Breast epithelium (tissue), 4 donors: ENCODE results near the gene GSTM1. TPM values are rescaled to one million over a fixed set of nuclear protein-coding genes. Genes with fewer than 3 reads are reported as not detected.

Experiments used
- DNase-seq, 2 donors: peaks; one replicate each; pipeline ENCODE4 v3.0.0-alpha.2; 2019; ENCODE audit warnings: low spot score in 2 of 2
- H3K27ac ChIP-seq, 2 donors: fragments of 200-600 bp; sonication (generic) in 1 of 2; one replicate each; pipeline ENCODE4 v1.5.1; 2016 to 2019; ENCODE audit warnings: mild to moderate bottlenecking in 1 of 2
- H3K27me3 ChIP-seq, 2 donors: fragments of 200-600 bp; sonication (generic) in 1 of 2; one replicate each; pipeline versions ENCODE4 v1.5.1 to v1.6.0; 2017 to 2019; ENCODE audit warnings: control low read depth in 1 of 2, mild to moderate bottlenecking in 1 of 2
- H3K36me3 ChIP-seq: fragments of 200-600 bp; one replicate; pipeline ENCODE4 v1.5.1; 2019
- H3K4me1 ChIP-seq, 2 donors: fragments of 200-600 bp; sonication (generic); one replicate each; pipeline ENCODE4 v1.5.1; 2016 to 2019; ENCODE audit warnings: control low read depth in 1 of 2
- H3K4me3 ChIP-seq, 3 donors: fragments of 200-600 bp; sonication (generic); 1 replicate in 2 of 3; 2 replicates in 1 of 3; pipeline ENCODE4 v1.5.1; 2016 to 2019; ENCODE audit warnings: mild to moderate bottlenecking in 3 of 3, moderate library complexity in 2 of 3
- H3K9me3 ChIP-seq, 2 donors: fragments of 200-600 bp; sonication (generic) in 1 of 2; one replicate each; pipeline ENCODE4 v1.5.1; 2016 to 2019; ENCODE audit warnings: control low read depth in 1 of 2
- POLR2A ChIP-seq: fragments of 450-650 bp; IDR thresholded peaks from one replicate; pipeline ENCODE4 v1.6.1; 2016; ENCODE audit warnings: antibody characterized with exemption, mild to moderate bottlenecking, moderate library complexity
- POLR2AphosphoS5 ChIP-seq, 3 donors: sonication (generic); formaldehyde crosslinking; IDR thresholded peaks; one replicate each; pipeline ENCODE4 v1.6.1; 2017; ENCODE audit warnings: antibody characterized with exemption in 3 of 3
- intact Hi-C: fragments of 100-400 bp; cut with DNase I; formaldehyde crosslinking; loops from one replicate; pipeline ENCODE4 v1.15.1; 2023; ENCODE audit warnings: low total_unique reads
- total RNA-seq, 3 donors: library from RNA; depleted of rRNA; stranded (reverse); fragments of >200 nt; gene quantifications; one replicate each; pipeline ENCODE4 v1.1.0, GENCODE V29; 2016
- TF ChIP-seq, protein P1 (sequence below), 3 donors: fragments of 450-650 bp; IDR thresholded peaks; one replicate each; pipeline ENCODE4 v1.5.1; 2016 to 2017; ENCODE audit warnings: antibody characterized with exemption in 3 of 3, mild to moderate bottlenecking in 3 of 3, moderate library complexity in 3 of 3

The GSTM1 gene
- total RNA-seq, result 10 to 100 TPM in 1 of 3 donors, not detected in 2; 33.8 TPM

DNA sequence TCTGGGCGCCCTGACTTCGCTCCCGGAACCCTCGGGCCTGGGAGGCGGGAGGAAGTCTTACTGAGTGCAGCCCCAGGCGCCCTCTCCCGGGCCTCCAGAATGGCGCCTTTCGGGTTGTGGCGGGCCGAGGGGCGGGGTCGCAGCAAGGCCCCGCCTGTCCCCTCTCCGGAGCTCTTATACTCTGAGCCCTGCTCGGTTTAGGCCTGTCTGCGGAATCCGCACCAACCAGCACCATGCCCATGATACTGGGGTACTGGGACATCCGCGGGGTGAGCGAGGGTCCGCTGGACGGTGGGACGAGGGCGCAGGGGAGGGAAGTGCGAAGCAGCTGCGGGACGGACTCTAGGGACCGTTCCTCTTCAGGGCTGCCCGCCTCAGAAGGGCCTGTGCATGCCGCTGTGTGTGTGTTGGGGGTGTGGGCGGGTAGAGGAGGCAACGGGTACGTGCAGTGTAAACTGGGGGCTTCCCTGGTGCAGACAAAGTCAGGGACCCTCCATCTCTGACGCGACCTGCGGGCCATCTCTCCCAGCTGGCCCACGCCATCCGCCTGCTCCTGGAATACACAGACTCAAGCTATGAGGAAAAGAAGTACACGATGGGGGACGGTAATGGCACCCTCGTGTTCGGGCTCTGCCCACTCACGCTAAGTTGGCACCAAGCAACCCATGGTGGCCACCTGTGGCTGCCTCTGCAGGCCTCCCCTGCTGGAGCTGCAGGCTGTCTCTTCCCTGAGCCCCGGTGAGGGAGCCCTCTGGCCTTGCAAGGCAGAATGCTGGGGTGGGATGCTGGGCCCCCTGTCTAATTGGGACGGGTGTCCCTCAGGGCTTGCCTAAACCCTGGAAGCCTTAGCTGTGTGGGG is at the start of gene GSTM1:
Gene GSTM1, plus strand, starts transcription at position 177 of the 859 bp plus-strand sequence. Its CDS starts 57 bp downstream, at position 234.
- H3K4me1 ChIP-seq, result no peaks in the 10 kb centered on the region
- H3K4me3 ChIP-seq, result peak within 1 kb of the TSS in 1 of 3 donors; percentile 69
- TF ChIP-seq POLR2AphosphoS5 (IDR thresholded peaks at IDR 0.05) (no peak), POLR2A (no peak)
- TF ChIP-seq, protein P1, sequence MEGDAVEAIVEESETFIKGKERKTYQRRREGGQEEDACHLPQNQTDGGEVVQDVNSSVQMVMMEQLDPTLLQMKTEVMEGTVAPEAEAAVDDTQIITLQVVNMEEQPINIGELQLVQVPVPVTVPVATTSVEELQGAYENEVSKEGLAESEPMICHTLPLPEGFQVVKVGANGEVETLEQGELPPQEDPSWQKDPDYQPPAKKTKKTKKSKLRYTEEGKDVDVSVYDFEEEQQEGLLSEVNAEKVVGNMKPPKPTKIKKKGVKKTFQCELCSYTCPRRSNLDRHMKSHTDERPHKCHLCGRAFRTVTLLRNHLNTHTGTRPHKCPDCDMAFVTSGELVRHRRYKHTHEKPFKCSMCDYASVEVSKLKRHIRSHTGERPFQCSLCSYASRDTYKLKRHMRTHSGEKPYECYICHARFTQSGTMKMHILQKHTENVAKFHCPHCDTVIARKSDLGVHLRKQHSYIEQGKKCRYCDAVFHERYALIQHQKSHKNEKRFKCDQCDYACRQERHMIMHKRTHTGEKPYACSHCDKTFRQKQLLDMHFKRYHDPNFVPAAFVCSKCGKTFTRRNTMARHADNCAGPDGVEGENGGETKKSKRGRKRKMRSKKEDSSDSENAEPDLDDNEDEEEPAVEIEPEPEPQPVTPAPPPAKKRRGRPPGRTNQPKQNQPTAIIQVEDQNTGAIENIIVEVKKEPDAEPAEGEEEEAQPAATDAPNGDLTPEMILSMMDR (IDR thresholded peaks at IDR 0.05), result no peak
- intact Hi-C loops, result no loop called here
- no peaks in the 10 kb centered on the region for H3K9me3 ChIP-seq
- no peak for DNase-seq
- no peaks in the 10 kb centered on the region for H3K36me3 ChIP-seq
- H3K27me3 ChIP-seq, result no peaks in the 10 kb centered on the region
- peak within 1 kb of the TSS in 1 of 2 donors; percentile 90 for H3K27ac ChIP-seq

DNA sequence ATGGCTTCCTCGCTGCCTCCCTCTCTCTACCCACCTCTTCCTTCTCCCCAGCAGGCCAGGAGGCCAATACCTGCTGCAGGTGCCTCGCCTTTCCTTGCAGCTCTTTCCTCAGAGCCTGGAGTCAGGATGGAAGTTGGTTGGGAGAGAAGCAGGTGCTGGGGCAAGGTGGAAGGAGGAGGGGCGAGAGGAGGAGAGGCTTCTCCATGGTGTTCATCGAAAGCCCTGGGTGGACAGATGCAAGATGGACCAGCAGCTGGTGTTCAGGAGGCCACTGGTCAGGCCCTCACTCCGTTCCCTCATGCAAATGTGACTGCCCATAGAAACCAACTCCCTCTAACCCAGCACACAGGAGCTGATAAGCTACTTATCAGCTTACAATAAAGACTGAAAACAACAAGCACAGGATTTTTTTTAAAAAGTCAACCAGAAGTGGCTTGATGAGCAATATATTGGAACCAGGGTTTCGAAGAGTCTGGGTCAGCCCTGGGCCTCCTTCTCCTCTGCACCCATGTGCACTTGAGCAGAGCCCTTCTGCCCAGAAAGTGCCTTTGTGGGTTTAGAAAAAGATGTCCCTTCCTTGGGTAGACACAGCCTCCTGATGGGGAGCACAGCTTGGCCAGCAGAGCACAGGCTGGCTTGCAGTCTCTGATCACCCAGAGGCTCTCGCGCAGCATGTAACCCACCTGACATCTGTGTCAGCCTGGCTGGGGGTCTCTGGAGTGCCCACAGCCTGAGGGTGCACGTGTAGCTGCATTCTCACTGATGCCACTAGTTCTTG is 48.4 kb upstream of the GSTM1 start:
- no peak overlapping the region for H3K27ac ChIP-seq
- H3K9me3 ChIP-seq, result no peaks in the 10 kb centered on the region
- no peak overlapping the region for H3K4me3 ChIP-seq
- no peaks in the 10 kb centered on the region for H3K36me3 ChIP-seq
- DNase-seq, result no peak
- TF ChIP-seq, protein P1 (IDR thresholded peaks at IDR 0.05), result no peak
- no peak for TF ChIP-seq POLR2AphosphoS5 (IDR thresholded peaks at IDR 0.05)
- TF ChIP-seq POLR2A, result no peak
- intact Hi-C loops, result loop anchor here (10.0 kb wide), 1 partner anchor 136 kb away; no protein-coding TSS in a partner anchor
- no peaks in the 10 kb centered on the region for H3K27me3 ChIP-seq
- H3K4me1 ChIP-seq, result no peaks in the 10 kb centered on the region

DNA sequence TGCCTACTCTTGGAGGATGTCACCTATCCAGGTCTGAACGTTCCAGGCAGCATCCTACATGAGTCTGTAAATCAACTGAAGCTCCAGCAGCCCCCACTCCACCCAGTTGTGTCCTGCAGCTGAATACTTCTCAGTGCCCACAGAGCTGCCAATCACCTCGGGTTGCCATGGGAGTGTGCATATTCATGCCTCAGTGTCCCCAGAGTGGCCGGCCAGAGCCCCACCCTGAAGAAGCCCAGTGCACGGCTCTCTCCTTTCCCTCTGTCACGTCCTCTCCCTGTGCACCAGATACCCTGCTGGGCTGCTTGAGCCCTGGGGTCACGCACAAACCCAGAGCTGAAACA is 47.8 kb upstream of the GSTM1 start:
- H3K36me3 ChIP-seq, result no peaks in the 10 kb centered on the region
- DNase-seq, result no peak
- intact Hi-C loops, result loop anchor here (10.0 kb wide), 1 partner anchor 135 kb away; no protein-coding TSS in a partner anchor

DNA sequence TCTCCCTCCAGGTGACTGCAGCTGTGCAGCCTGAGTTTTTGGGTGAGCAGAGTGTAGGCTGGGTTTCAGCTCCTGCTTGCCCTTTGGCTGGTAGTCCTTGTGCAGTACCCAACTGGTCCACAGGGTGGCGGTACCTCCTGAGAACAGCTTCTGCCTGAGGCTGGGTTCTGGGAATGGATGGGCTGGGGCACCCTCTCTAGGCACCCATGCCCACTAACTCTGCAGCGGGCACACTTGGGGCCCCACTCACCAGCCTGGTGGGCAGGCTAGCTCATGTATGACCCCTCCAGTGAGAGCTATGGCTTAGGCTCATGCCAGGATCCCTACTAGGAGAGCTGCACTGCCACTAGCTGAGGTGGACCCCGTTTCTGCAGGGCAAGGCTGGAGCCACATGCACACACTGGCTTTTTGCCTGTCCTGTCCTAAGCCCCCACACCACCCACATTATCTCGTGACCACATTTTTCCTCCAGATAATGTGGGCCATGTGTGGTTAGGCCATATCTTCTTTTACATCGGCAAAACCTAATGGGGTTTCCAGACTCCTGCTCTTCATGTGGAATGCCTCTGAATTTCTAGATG is 47.2 kb upstream of the GSTM1 start:
- intact Hi-C loops, result no loop called here

More for the DNA sequence above, 47.8 kb upstream of the GSTM1 start:
- Histone ChIP-seq H3K27me3 (no peaks in the 10 kb centered on the region), H3K9me3 (no peaks in the 10 kb centered on the region), H3K4me3 (no peak overlapping the region), H3K27ac (no peak overlapping the region), H3K4me1 (no peaks in the 10 kb centered on the region)
- no peak for TF ChIP-seq POLR2A
- no peak for TF ChIP-seq POLR2AphosphoS5 (IDR thresholded peaks at IDR 0.05)
- TF ChIP-seq, protein P1 (IDR thresholded peaks at IDR 0.05), result no peak

More for the DNA sequence above, 47.2 kb upstream of the GSTM1 start:
- Histone ChIP-seq H3K27me3 (no peaks in the 10 kb centered on the region), H3K36me3 (no peaks in the 10 kb centered on the region), H3K9me3 (no peaks in the 10 kb centered on the region), H3K4me3 (no peak overlapping the region), H3K27ac (no peak overlapping the region), H3K4me1 (no peaks in the 10 kb centered on the region)
- TF ChIP-seq, protein P1 (IDR thresholded peaks at IDR 0.05), result peak; percentile 86 to 93 (median 86)
- no peak for TF ChIP-seq POLR2AphosphoS5 (IDR thresholded peaks at IDR 0.05)
- DNase-seq, result peak; percentile 65 to 90
